H1 (cell line): ENCODE data around the gene MYO5B. TPM values are rescaled to one million over a fixed set of nuclear protein-coding genes. Genes with fewer than 3 reads are reported as not detected.

Experiments used
- CTCF ChIA-PET: fragments of 300-600 bp; sonication (Branson Sonifier 250); formaldehyde crosslinking; loops from one replicate; lab custom pipeline; 2021; ENCODE audit not compliant: partially characterized antibody; lab: Charles Lee
- POLR2A ChIA-PET: fragments of 300-600 bp; sonication (Branson Sonifier 250); formaldehyde crosslinking; loops from one replicate; lab custom pipeline; 2021; ENCODE audit warnings: inconsistent platforms; ENCODE audit not compliant: partially characterized antibody; lab: Charles Lee
- DNase-seq, 2 experiments: peaks; one replicate each; pipeline versions ENCODE4 v3.0.0 to v3.0.0-alpha.2; 2010 to 2022; ENCODE audit warnings: low spot score in 2 of 2, low read depth in 1 of 2, mixed read lengths in 1 of 2
- FAIRE-seq: peaks from 2 replicates; lab custom pipeline; 2011; peaks lifted over from hg19 to GRCh38; lab: Jason Lieb, UNC
- H2AFZ ChIP-seq: 2 replicates; pipeline ENCODE4 v1.8.1; 2012; ENCODE audit warnings: low read length, inconsistent platforms
- H2AK5ac ChIP-seq: 2 replicates; pipeline ENCODE4 v1.6.1; 2013; ENCODE audit warnings: low read depth, low read length
- H2BK120ac ChIP-seq: replicated peaks from 2 replicates; pipeline ENCODE3; 2013; ENCODE audit warnings: low read depth, low read length, inconsistent platforms
- H2BK12ac ChIP-seq: 2 replicates; pipeline ENCODE4 v1.6.1; 2013; ENCODE audit warnings: low read depth, low read length
- H2BK15ac ChIP-seq: 2 replicates; pipeline ENCODE4 v1.6.1; 2013; ENCODE audit warnings: low read length
- H2BK20ac ChIP-seq: 2 replicates; pipeline ENCODE4 v1.6.1; 2013; ENCODE audit warnings: low read length
- H2BK5ac ChIP-seq: 2 replicates; pipeline ENCODE4 v1.6.1; 2013; ENCODE audit warnings: low read depth, low read length
- H3K14ac ChIP-seq: 2 replicates; pipeline ENCODE4 v1.6.1; 2013; ENCODE audit warnings: inconsistent platforms; ENCODE audit not compliant: insufficient read length
- H3K18ac ChIP-seq: 2 replicates; pipeline ENCODE4 v1.6.1; 2013; ENCODE audit warnings: low read length; ENCODE audit errors: extremely low read depth
- H3K23ac ChIP-seq: 2 replicates; pipeline ENCODE4 v1.6.1; 2013; ENCODE audit warnings: inconsistent platforms; ENCODE audit not compliant: insufficient read length
- H3K23me2 ChIP-seq: 2 replicates; pipeline ENCODE4 v1.6.1; 2013; ENCODE audit warnings: low read depth, low read length
- H3K27ac ChIP-seq: 2 replicates; pipeline ENCODE4 v1.6.1; 2011; ENCODE audit warnings: low read depth, low read length, inconsistent platforms
- H3K27me3 ChIP-seq, 4 experiments: replicated peaks in 1 of 4; 1 replicate in 1 of 4; 2 replicates in 3 of 4; pipeline versions ENCODE4 v1.6.1 to v1.8.1; 2011 to 2013; ENCODE audit warnings: low read length in 3 of 4, mild to moderate bottlenecking in 3 of 4, inconsistent platforms in 2 of 4, mixed read lengths in 2 of 4, moderate library complexity in 1 of 4; ENCODE audit not compliant: control insufficient read depth in 3 of 4, insufficient read depth in 3 of 4; ENCODE audit errors: extremely low read depth in 1 of 4
- H3K36me3 ChIP-seq, 4 experiments: 2 replicates each; pipeline versions ENCODE4 v1.6.1 to v1.8.1; 2011 to 2013; ENCODE audit warnings: mild to moderate bottlenecking in 4 of 4, low read length in 3 of 4, moderate library complexity in 2 of 4, control low read depth in 1 of 4, inconsistent platforms in 1 of 4; ENCODE audit not compliant: insufficient read depth in 4 of 4, control insufficient read depth in 2 of 4
- H3K4ac ChIP-seq: replicated peaks from 2 replicates; pipeline ENCODE3; 2013; ENCODE audit warnings: low read length, low read depth, mixed read lengths, inconsistent platforms; ENCODE audit not compliant: insufficient read length
- H3K4me1 ChIP-seq, 4 experiments: replicated peaks in 1 of 4; 1 replicate in 1 of 4; 2 replicates in 3 of 4; pipeline versions ENCODE4 v1.6.1 to v1.8.1; 2011 to 2013; ENCODE audit warnings: low read length in 3 of 4, inconsistent platforms in 2 of 4, mixed read lengths in 1 of 4; ENCODE audit not compliant: insufficient read depth in 4 of 4, control insufficient read depth in 3 of 4
- H3K4me2 ChIP-seq, 2 experiments: 2 replicates each; pipeline versions ENCODE4 v1.6.1 to v1.8.1; 2011 to 2013; ENCODE audit warnings: low read depth in 2 of 2, low read length in 2 of 2, control low read depth in 1 of 2, inconsistent platforms in 1 of 2, mild to moderate bottlenecking in 1 of 2; ENCODE audit not compliant: insufficient read depth in 1 of 2
- H3K4me3 ChIP-seq, 4 experiments: fragments of 200-600, 300-600 bp in 1 of 4; sonication (generic), shearing (Covaris generic), sonication (Bioruptor Twin) in 1 of 4; 2 replicates each; pipeline versions ENCODE4 v1.5.1 to v1.8.1; 2011 to 2016; ENCODE audit warnings: low read length in 4 of 4, low read depth in 3 of 4, control low read depth in 2 of 4, inconsistent platforms in 2 of 4, mild to moderate bottlenecking in 2 of 4, mixed read lengths in 1 of 4, moderate library complexity in 1 of 4; ENCODE audit not compliant: insufficient read depth in 2 of 4; ENCODE audit errors: extremely low read depth in 1 of 4
- H3K56ac ChIP-seq: replicated peaks from 2 replicates; pipeline ENCODE3; 2013; ENCODE audit warnings: low read depth, mild to moderate bottlenecking, mixed read lengths, low read length, inconsistent platforms; ENCODE audit not compliant: insufficient read length
- H3K79me1 ChIP-seq: 2 replicates; pipeline ENCODE4 v1.6.1; 2013; ENCODE audit warnings: low read depth, low read length, control low read depth
- H3K79me2 ChIP-seq, 2 experiments: 2 replicates each; pipeline versions ENCODE4 v1.6.1 to v1.8.1; 2012 to 2013; ENCODE audit warnings: low read length in 2 of 2, mild to moderate bottlenecking in 2 of 2, inconsistent platforms in 1 of 2; ENCODE audit not compliant: insufficient read depth in 2 of 2, control insufficient read depth in 1 of 2
- H3K9ac ChIP-seq, 4 experiments: replicated peaks in 1 of 4; 1 replicate in 1 of 4; 2 replicates in 3 of 4; pipeline versions ENCODE4 v1.6.1 to v1.8.1; 2011 to 2013; ENCODE audit warnings: low read depth in 3 of 4, low read length in 3 of 4, control low read depth in 2 of 4, mild to moderate bottlenecking in 2 of 4, moderate library complexity in 2 of 4, inconsistent platforms in 1 of 4; ENCODE audit errors: extremely low read depth in 1 of 4
- H3K9me3 ChIP-seq, 2 experiments: 2 replicates each; pipeline versions ENCODE4 v1.6.1 to v1.8.1; 2012 to 2013; ENCODE audit warnings: mild to moderate bottlenecking in 2 of 2, moderate library complexity in 2 of 2, control low read depth in 1 of 2, inconsistent platforms in 1 of 2, low read depth in 1 of 2, low read length in 1 of 2, mixed read lengths in 1 of 2; ENCODE audit not compliant: insufficient read depth in 2 of 2
- H4K20me1 ChIP-seq, 2 experiments: replicated peaks in 1 of 2; 2 replicates each; pipeline versions ENCODE3 to v1.8.1; 2011 to 2013; ENCODE audit warnings: inconsistent platforms in 2 of 2, low read length in 2 of 2, mild to moderate bottlenecking in 1 of 2; ENCODE audit not compliant: insufficient read depth in 2 of 2, control insufficient read depth in 1 of 2
- H4K5ac ChIP-seq: 2 replicates; pipeline ENCODE4 v1.6.1; 2013; ENCODE audit warnings: low read length, low read depth, mixed read lengths, inconsistent platforms; ENCODE audit not compliant: insufficient read length
- H4K8ac ChIP-seq: 2 replicates; pipeline ENCODE4 v1.8.0; 2013; ENCODE audit warnings: mild to moderate bottlenecking, moderate library complexity, low read length, inconsistent platforms; ENCODE audit not compliant: insufficient read depth; ENCODE audit errors: extremely low read depth
- H4K91ac ChIP-seq: replicated peaks from 2 replicates; pipeline ENCODE3; 2013; ENCODE audit warnings: low read length, mixed read lengths, inconsistent platforms; ENCODE audit not compliant: insufficient read length
- BRCA1 ChIP-seq: IDR thresholded peaks from 2 replicates; pipeline ENCODE4 v1.6.1; 2012; ENCODE audit warnings: low read depth, low read length, improper control_type of control experiment
- CREB1 ChIP-seq: IDR thresholded peaks from 2 replicates; pipeline ENCODE4 v1.6.1; 2012; ENCODE audit warnings: inconsistent platforms
- E2F6 ChIP-seq: IDR thresholded peaks from 2 replicates; pipeline ENCODE4 v1.6.1; 2012; ENCODE audit warnings: inconsistent platforms
- FOSL1 ChIP-seq: IDR thresholded peaks from 2 replicates; pipeline ENCODE4 v1.6.1; 2011; ENCODE audit warnings: mild to moderate bottlenecking, low read depth, low read length, moderate library complexity; ENCODE audit not compliant: insufficient read depth
- JUN ChIP-seq: IDR thresholded peaks from 2 replicates; pipeline ENCODE4 v1.6.1; 2011; ENCODE audit warnings: low read depth, mild to moderate bottlenecking, improper control_type of control experiment, low read length
- JUND ChIP-seq: IDR thresholded peaks from 2 replicates; pipeline ENCODE4 v1.6.1; 2011; ENCODE audit warnings: mild to moderate bottlenecking, improper control_type of control experiment, low read length
- KDM4A ChIP-seq: IDR thresholded peaks from one replicate; pipeline ENCODE4 v1.7.1; 2012; ENCODE audit warnings: low read depth, mild to moderate bottlenecking, moderate library complexity, low read length, inconsistent platforms; ENCODE audit not compliant: severe bottlenecking
- NRF1 ChIP-seq: IDR thresholded peaks from 2 replicates; pipeline ENCODE4 v1.6.1; 2011; ENCODE audit warnings: mild to moderate bottlenecking, low read depth, low read length, improper control_type of control experiment
- RBBP5 ChIP-seq: IDR thresholded peaks from 2 replicates; pipeline ENCODE4 v1.7.1; 2012; ENCODE audit warnings: low read depth, mild to moderate bottlenecking, inconsistent platforms, low read length, moderate library complexity, borderline replicate concordance
- RFX5 ChIP-seq: IDR thresholded peaks from 2 replicates; pipeline ENCODE4 v1.6.1; 2011; ENCODE audit warnings: low read depth, low read length, improper control_type of control experiment, borderline replicate concordance
- SAP30 ChIP-seq: fragments of 300-600 bp; sonication (generic); IDR thresholded peaks from 2 replicates; pipeline ENCODE4 v1.7.1; 2012; ENCODE audit warnings: low read length, moderate library complexity, mild to moderate bottlenecking, inconsistent platforms; ENCODE audit not compliant: insufficient read depth, insufficient replicate concordance
- SRF ChIP-seq: IDR thresholded peaks from 2 replicates; pipeline ENCODE4 v1.6.1; 2011; ENCODE audit warnings: mild to moderate bottlenecking, low read depth, low read length, moderate library complexity
- ZNF274 ChIP-seq: IDR thresholded peaks from 2 replicates; pipeline ENCODE4 v1.7.0; 2012; ENCODE audit warnings: low read length, borderline replicate concordance; ENCODE audit errors: extremely low read depth
- WGBS, 2 experiments: shearing (Covaris generic) in 1 of 2; methylation state at CpG; one replicate each; pipeline versions ENCODE4 v1.1.6 to v1.1.7; 2013 to 2015; ENCODE audit warnings: low lambda C conversion rate in 2 of 2, mixed read lengths in 2 of 2, inconsistent platforms in 1 of 2, low coverage in 1 of 2, missing lambda C conversion rate in 1 of 2; ENCODE audit not compliant: insufficient replicate concordance in 2 of 2, insufficient coverage in 1 of 2, insufficient read length in 1 of 2; ENCODE audit errors: extremely low coverage in 1 of 2, missing lambda C conversion rate in 1 of 2; 5-methylcytosine and 5-hydroxymethylcytosine counted together
- polyA plus RNA-seq, 7 experiments: library from polyadenylated mRNA; depleted of rRNA in 3 of 7; stranded (reverse) in 5 of 7; unstranded in 2 of 7; fragments of >200 nt in 5 of 7; fragments of 200-250 nt in 2 of 7; gene quantifications; 1 replicate in 5 of 7; 2 replicates in 1 of 7; 4 replicates in 1 of 7; pipeline versions ENCODE4 v1.2.1 to v1.2.3, GENCODE V29; 2011 to 2013; ENCODE audit warnings: missing spikeins in 2 of 7, mixed read lengths in 2 of 7
- total RNA-seq: library from RNA; stranded (reverse); fragmentation: NEBNext Ultra II Directional; extraction: Animal tissue kit (Norgen Biotek cat#: 25700); gene quantifications from 2 replicates; pipeline ENCODE4 v1.2.1, GENCODE V29; 2021

MYO5B gene
- total and polyA plus RNA-seq, 2 of the 8 experiments (the other 6 are each of a cell fraction or from before 2014, with no cell fraction given): 6.4 to 7.7 TPM

- ChIA-PET CTCF (interaction anchor here (2.0 kb wide), 1 partner anchor 199 kb away, joined by 8 read pairs; no protein-coding TSS in a partner anchor), POLR2A (no interaction called here)
- H4K20me1 ChIP-seq: no peaks in the 10 kb centered on the region
- H3K4ac ChIP-seq: no peak overlapping the region
- H4K5ac ChIP-seq: no peak overlapping the region
- no peaks in the 10 kb centered on the region for H3K79me2 ChIP-seq
- no peak for FAIRE-seq
- H4K8ac ChIP-seq: no peak overlapping the region
- no peaks in the 10 kb centered on the region for H3K9me3 ChIP-seq
- no peak overlapping the region for H3K4me2 ChIP-seq
- no peak overlapping the region for H3K14ac ChIP-seq
- H3K27me3 ChIP-seq: no peaks in the 10 kb centered on the region
- H2BK120ac ChIP-seq: no peak overlapping the region
- DNase-seq: no peak
- no peak overlapping the region for H2AFZ ChIP-seq
- H2BK5ac ChIP-seq: no peak overlapping the region
- no peak overlapping the region for H2BK15ac ChIP-seq
- H3K79me1 ChIP-seq: no peaks in the 10 kb centered on the region
- no peaks in the 10 kb centered on the region; a peak in 1 of 7 replicates for H3K4me1 ChIP-seq
- H3K27ac ChIP-seq: no peak overlapping the region
- H3K18ac ChIP-seq: no peak overlapping the region
- no peaks in the 10 kb centered on the region for H3K23me2 ChIP-seq
- no peak overlapping the region for H2BK12ac ChIP-seq
- H2BK20ac ChIP-seq: no peak overlapping the region
- no peak overlapping the region for H3K56ac ChIP-seq
- H2AK5ac ChIP-seq: no peak overlapping the region
- H3K23ac ChIP-seq: no peak overlapping the region
- no peaks in the 10 kb centered on the region for H3K36me3 ChIP-seq
- no peak overlapping the region for H4K91ac ChIP-seq
- WGBS, 2 experiments: 82% methylated on average over 4 of the region's 4 CpGs; no CpG with 5 or more reads in 1 of the 2 experiments
- TF ChIP-seq NRF1: no peak
- TF ChIP-seq SRF: no peak
- TF ChIP-seq ZNF274: no peak
- TF ChIP-seq RBBP5: no peak
- no peak for TF ChIP-seq SAP30
- no peak for TF ChIP-seq CREB1
- no peak for TF ChIP-seq FOSL1
- no peak for TF ChIP-seq JUN
- TF ChIP-seq KDM4A: no peak
- no peak for TF ChIP-seq RFX5
- TF ChIP-seq JUND: no peak
- no peak for TF ChIP-seq E2F6
- TF ChIP-seq BRCA1: no peak
- no peak overlapping the region for H3K4me3 ChIP-seq
- H3K9ac ChIP-seq: no peak overlapping the region
Measured at GRCh38 chr18:50004013-50004412, 190.9 kb downstream of the MYO5B start.
